Tibial artery (tissue), 4 donors: ENCODE measurements around the gene SOX21.

Source experiments
- DNase-seq, 2 donors: peaks; one replicate each; pipeline ENCODE4 v3.0.0-alpha.2; 2019
- H3K27ac ChIP-seq, 2 donors: fragments of 200-600 bp; sonication (generic) in 1 of 2; 1 replicate in 1 of 2; 2 replicates in 1 of 2; pipeline ENCODE4 v1.5.1; 2018 to 2019; ENCODE audit warnings: mild to moderate bottlenecking in 1 of 2
- H3K27me3 ChIP-seq, 2 donors: fragments of 200-600 bp; sonication (generic) in 1 of 2; one replicate each; pipeline versions ENCODE4 v1.5.1 to v1.6.0; 2016 to 2019
- H3K36me3 ChIP-seq, 3 donors: fragments of 200-600 bp; sonication (generic) in 2 of 3; one replicate each; pipeline ENCODE4 v1.5.1; 2016 to 2019; ENCODE audit warnings: mild to moderate bottlenecking in 2 of 3
- H3K4me1 ChIP-seq, 4 donors: fragments of 200-600 bp; sonication (generic) in 2 of 4; 1 replicate in 3 of 4; 2 replicates in 1 of 4; pipeline ENCODE4 v1.5.1; 2016 to 2019
- H3K4me3 ChIP-seq, 2 donors: fragments of 200-600 bp; sonication (generic) in 1 of 2; 1 replicate in 1 of 2; 2 replicates in 1 of 2; pipeline ENCODE4 v1.5.1; 2018 to 2019; ENCODE audit warnings: mild to moderate bottlenecking in 2 of 2
- H3K9me3 ChIP-seq, 3 donors: fragments of 200-600 bp; sonication (generic) in 1 of 3; one replicate each; pipeline ENCODE4 v1.5.1; 2016 to 2019
- intact Hi-C: fragments of 100-400 bp; cut with DNase I; formaldehyde crosslinking; loops from one replicate; pipeline ENCODE4 v1.15.0; 2023; ENCODE audit warnings: low total_unique reads
- TF ChIP-seq, protein P1 (sequence below), 2 experiments: fragments of 200-600 bp in 1 of 2; fragments of 450-650 bp in 1 of 2; IDR thresholded peaks; one replicate each; pipeline ENCODE4 v1.5.1; 2017 to 2019; ENCODE audit warnings: antibody characterized with exemption in 2 of 2, mild to moderate bottlenecking in 1 of 2, moderate library complexity in 1 of 2

SOX21 gene

DNA sequence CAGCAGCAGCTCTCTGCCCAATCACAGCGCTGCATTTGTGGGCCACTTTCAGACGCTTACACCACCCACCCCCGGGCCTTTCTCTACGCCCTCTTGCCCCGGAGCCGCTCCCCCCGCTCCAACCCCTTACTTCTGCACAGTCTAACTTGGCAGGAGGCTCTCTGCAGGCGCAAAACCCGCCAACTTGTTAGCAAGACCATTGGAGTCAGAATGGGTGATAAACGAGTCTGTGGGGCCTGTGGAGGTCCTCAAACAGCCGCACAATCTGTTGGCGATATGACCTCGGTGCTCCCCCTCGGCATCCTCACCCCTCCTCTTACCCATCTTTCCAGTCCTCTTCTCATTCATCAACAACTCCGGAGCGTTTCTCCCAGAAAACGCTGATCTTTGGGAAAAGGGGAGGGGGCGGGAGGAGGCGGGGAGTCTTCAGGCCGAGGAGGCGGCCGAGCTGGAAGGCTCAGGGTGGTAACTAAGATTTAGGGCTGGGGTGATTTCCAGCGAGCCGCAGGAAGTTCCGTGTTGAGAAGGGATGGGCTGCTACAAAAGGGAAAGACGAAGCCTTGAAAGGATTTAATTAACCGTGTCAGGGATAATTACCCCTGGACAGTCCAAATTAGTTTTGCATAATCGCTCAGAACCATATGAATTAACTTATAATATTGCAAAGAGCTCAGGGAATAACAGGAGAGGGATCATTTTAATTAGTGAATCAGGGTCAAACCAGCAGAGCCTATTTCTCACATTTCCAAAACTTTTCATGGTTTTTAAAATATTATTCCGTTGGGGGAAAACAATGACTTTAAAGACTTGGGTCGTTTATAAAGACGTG lies 4.1 kb downstream of the SOX21 start:
- no peak for DNase-seq
- H3K27ac ChIP-seq: no peak overlapping the region
- TF ChIP-seq, protein P1, sequence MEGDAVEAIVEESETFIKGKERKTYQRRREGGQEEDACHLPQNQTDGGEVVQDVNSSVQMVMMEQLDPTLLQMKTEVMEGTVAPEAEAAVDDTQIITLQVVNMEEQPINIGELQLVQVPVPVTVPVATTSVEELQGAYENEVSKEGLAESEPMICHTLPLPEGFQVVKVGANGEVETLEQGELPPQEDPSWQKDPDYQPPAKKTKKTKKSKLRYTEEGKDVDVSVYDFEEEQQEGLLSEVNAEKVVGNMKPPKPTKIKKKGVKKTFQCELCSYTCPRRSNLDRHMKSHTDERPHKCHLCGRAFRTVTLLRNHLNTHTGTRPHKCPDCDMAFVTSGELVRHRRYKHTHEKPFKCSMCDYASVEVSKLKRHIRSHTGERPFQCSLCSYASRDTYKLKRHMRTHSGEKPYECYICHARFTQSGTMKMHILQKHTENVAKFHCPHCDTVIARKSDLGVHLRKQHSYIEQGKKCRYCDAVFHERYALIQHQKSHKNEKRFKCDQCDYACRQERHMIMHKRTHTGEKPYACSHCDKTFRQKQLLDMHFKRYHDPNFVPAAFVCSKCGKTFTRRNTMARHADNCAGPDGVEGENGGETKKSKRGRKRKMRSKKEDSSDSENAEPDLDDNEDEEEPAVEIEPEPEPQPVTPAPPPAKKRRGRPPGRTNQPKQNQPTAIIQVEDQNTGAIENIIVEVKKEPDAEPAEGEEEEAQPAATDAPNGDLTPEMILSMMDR (IDR thresholded peaks at IDR 0.05): no peak
- peaks cover 0 to 41% (median 37%) of the 10 kb centered on the region in 4 donors for H3K4me1 ChIP-seq
- peak overlapping the region in 1 of 2 donors; percentile 15 for H3K4me3 ChIP-seq
- no peaks in the 10 kb centered on the region for H3K9me3 ChIP-seq
- intact Hi-C loops: no loop called here
- no peaks in the 10 kb centered on the region for H3K36me3 ChIP-seq
- peaks cover 5 to 99% of the 10 kb centered on the region in 2 donors for H3K27me3 ChIP-seq

DNA sequence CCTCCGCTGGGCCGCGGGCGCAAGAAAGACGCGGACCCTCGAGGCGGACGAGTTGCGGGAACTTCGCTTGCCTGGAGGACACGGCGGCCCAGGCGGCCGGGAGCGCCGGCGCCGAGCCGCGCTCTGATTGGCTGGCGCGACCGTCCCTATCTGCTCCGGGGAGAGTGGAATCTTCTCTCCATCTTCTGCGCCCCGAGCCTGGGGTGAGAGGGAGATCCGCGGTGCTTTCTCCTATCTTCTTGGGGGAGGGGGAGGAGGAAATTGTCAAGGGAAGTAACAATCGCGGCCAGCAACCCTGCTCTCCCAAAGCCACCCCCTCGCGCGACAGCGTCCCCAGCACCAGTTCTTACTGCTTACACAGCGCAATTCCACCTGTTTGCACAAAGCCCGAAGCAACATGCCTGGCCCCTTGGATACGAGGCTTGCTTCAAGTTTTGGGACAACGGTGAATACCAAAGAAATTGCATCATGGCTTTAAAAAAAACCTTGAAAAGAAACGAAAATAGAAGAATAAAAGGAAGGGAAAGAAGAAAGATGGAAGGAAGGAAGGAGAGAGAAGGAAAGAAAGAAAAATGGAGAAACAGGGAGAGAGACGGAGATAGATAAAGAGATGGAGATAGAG lies 4.8 kb downstream of the SOX21 start:
- TF ChIP-seq, protein P1 (IDR thresholded peaks at IDR 0.05): no peak
- Histone ChIP-seq H3K9me3 (no peaks in the 10 kb centered on the region), H3K27ac (no peak overlapping the region), H3K27me3 (peaks cover 5 to 99% of the 10 kb centered on the region in 2 donors), H3K4me3 (peak overlapping the region in 1 of 2 donors; percentile 15), H3K4me1 (peaks cover 0 to 38% (median 30%) of the 10 kb centered on the region in 4 donors), H3K36me3 (no peaks in the 10 kb centered on the region)
- intact Hi-C loops: no loop called here
- no peak for DNase-seq

DNA sequence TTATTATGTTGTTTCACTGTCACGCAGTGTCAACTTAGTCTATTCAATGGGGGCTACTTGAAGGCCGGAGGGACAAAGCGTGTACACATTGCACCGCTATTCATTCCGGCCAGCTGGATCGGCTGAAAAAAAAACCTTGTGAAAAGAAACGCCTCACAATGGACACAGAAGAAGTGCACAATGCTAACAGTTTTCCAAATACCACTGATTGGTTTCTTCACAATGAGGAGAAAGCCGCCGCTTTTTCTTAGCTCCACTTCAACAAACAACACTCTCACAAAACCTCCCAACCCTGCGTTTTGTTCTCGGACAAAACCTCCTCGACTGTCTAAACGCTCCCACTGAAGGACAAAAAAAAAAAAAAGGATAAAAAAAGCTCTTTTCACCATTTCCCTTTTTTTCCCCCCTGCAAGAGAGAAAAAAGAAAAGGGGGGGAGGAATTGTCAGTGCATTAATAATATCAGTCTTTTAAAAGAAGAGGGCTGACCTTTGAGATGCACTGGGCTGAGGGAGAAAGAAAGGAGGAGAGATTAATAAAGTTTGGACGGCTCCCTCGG lies 5.4 kb downstream of the SOX21 start:
- Histone ChIP-seq H3K27me3 (peaks cover 5 to 99% of the 10 kb centered on the region in 2 donors), H3K4me1 (peaks cover 0 to 34% (median 24%) of the 10 kb centered on the region in 4 donors), H3K9me3 (no peaks in the 10 kb centered on the region), H3K4me3 (peak overlapping the region in 1 of 2 donors; percentile 15), H3K27ac (no peak overlapping the region), H3K36me3 (no peaks in the 10 kb centered on the region)
- TF ChIP-seq, protein P1 (IDR thresholded peaks at IDR 0.05): no peak
- no peak for DNase-seq
- intact Hi-C loops: no loop called here

DNA sequence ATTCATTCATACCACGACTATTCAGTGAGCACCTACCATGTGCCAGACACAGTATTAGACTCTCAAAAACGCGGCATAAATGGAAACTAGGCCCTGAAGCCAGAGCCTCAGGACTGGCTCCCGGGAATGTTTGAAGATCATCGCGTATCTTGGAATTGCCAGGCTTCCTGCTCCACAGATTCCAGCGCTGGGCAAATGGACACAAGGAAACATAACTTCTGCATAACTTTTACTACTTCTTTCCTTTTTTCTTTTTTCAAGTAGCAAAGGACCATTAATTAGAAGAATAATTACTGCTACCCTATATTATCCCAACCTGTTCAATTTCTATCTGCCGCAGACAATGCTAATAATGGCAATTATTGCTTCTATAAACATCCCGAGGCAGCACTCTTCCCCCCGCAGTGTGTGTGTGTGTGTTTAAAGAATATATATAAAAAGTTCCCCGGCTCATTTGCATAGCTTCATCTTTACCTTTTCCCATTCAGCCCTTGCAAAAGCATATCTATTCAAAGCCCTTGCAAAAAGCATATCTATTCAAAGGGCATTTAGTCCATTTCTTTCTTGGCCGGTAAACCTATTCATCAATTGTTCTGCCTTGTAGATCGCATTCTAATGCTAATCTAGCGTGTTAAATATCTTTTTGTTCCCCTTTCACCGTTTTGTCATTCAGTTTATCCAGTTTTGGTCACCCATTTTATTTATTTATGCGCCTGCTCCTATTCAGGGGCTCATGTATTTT lies 6.1 kb downstream of the SOX21 start:
- H3K4me3 ChIP-seq: no peak overlapping the region
- no peak for DNase-seq
- intact Hi-C loops: no loop called here
- no peak overlapping the region for H3K27ac ChIP-seq
- peaks cover 0 to 29% (median 20%) of the 10 kb centered on the region in 4 donors for H3K4me1 ChIP-seq
- TF ChIP-seq, protein P1 (IDR thresholded peaks at IDR 0.05): no peak
- H3K9me3 ChIP-seq: no peaks in the 10 kb centered on the region
- H3K36me3 ChIP-seq: no peaks in the 10 kb centered on the region
- peaks cover 5 to 100% of the 10 kb centered on the region in 2 donors for H3K27me3 ChIP-seq
